ENCODE measurements around the gene ZNF569. TPM values are rescaled to one million over a fixed set of nuclear protein-coding genes. Genes with fewer than 3 reads are reported as not detected.
A peak's percentile ranks its signal among the peaks of the same experiment; 100 is the strongest.

Gene ZNF569
- total and polyA plus RNA-seq, 2 of the 13 experiments (the other 11 are each of a cell fraction or from before 2014, with no cell fraction given) = 1.4 to 5.7 TPM

DNA sequence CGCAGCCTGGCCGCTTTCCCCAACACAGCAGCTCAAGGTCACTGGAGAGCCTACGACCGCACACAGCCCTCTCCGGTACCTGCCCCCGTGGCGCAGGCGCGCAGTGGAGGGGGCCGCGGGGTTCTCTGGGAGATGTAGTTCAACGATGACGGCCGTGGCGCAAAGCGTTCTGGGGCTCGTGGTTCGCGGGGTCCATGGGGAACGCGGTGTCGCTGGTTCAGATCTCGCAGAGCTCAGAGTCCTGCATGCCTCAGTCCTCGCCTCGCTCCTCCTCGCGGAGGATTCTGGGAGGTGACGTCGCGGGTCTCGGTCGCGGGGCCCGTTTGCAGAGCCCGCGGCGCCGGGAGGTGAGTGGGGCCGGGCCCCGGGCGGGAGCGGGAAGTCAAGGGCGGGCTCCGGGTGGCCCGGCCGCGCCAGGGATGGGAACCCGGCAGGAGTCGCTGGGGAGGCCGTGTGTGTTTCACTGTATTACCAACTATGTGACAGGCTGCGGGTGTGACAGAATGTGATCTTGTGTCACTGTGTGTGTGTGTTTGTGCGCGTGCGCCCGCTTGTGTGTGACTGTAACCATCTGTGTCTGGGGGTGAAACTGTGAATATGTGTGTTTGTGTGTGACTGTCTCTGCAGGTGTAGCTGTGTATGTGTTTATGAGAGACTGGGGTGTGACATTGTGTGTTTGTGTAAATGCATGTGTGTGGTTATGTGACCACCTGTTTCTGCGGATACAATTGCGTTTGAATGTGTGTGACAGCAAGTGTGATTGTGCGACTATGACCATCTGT is 96.2 kb downstream of the ZNF569 start, which contains the start of gene ZNF527 (continued):
- TF ChIP-seq, protein P1, sequence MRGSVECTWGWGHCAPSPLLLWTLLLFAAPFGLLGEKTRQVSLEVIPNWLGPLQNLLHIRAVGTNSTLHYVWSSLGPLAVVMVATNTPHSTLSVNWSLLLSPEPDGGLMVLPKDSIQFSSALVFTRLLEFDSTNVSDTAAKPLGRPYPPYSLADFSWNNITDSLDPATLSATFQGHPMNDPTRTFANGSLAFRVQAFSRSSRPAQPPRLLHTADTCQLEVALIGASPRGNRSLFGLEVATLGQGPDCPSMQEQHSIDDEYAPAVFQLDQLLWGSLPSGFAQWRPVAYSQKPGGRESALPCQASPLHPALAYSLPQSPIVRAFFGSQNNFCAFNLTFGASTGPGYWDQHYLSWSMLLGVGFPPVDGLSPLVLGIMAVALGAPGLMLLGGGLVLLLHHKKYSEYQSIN (CRISPR knock-in tag; IDR thresholded peaks at IDR 0.05; ENCODE audit: borderline replicate concordance) = no peak
- TF ChIP-seq, protein P2, sequence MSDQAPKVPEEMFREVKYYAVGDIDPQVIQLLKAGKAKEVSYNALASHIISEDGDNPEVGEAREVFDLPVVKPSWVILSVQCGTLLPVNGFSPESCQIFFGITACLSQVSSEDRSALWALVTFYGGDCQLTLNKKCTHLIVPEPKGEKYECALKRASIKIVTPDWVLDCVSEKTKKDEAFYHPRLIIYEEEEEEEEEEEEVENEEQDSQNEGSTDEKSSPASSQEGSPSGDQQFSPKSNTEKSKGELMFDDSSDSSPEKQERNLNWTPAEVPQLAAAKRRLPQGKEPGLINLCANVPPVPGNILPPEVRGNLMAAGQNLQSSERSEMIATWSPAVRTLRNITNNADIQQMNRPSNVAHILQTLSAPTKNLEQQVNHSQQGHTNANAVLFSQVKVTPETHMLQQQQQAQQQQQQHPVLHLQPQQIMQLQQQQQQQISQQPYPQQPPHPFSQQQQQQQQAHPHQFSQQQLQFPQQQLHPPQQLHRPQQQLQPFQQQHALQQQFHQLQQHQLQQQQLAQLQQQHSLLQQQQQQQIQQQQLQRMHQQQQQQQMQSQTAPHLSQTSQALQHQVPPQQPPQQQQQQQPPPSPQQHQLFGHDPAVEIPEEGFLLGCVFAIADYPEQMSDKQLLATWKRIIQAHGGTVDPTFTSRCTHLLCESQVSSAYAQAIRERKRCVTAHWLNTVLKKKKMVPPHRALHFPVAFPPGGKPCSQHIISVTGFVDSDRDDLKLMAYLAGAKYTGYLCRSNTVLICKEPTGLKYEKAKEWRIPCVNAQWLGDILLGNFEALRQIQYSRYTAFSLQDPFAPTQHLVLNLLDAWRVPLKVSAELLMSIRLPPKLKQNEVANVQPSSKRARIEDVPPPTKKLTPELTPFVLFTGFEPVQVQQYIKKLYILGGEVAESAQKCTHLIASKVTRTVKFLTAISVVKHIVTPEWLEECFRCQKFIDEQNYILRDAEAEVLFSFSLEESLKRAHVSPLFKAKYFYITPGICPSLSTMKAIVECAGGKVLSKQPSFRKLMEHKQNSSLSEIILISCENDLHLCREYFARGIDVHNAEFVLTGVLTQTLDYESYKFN (CRISPR knock-in tag; conservative IDR thresholded peaks at IDR 0.05) = peak; percentile 35; the same call in 1 of the 2 replicates
- TF ChIP-seq ZSCAN25 (CRISPR knock-in tag; IDR thresholded peaks at IDR 0.05) = peak; percentile 42; the same call in 1 of the 2 replicates
- TF ChIP-seq ZNF256 (CRISPR knock-in tag; conservative IDR thresholded peaks at IDR 0.05) = 0 out of 2 replicates have a peak, but pooled peaks have one; percentile 15
- no peak; the same call in 1 of the 2 replicates for TF ChIP-seq NCOR1 (IDR thresholded peaks at IDR 0.05; ENCODE audit: borderline replicate concordance, low read length)
- no peak for TF ChIP-seq ZNF282 (IDR thresholded peaks at IDR 0.05; ENCODE audit: partially characterized antibody)
- 0 out of 2 replicates have a peak, but pooled peaks have one; percentile 52 for TF ChIP-seq BRCA1 (CRISPR knock-in tag; IDR thresholded peaks at IDR 0.05)
- TF ChIP-seq ZNF224 (CRISPR knock-in tag; IDR thresholded peaks at IDR 0.05) = no peak; the same call in 1 of the 2 replicates
- no peak; the same call in 1 of the 2 replicates for TF ChIP-seq EEA1 (CRISPR knock-in tag; IDR thresholded peaks at IDR 0.05; ENCODE audit: borderline replicate concordance)
- TF ChIP-seq, protein P3, sequence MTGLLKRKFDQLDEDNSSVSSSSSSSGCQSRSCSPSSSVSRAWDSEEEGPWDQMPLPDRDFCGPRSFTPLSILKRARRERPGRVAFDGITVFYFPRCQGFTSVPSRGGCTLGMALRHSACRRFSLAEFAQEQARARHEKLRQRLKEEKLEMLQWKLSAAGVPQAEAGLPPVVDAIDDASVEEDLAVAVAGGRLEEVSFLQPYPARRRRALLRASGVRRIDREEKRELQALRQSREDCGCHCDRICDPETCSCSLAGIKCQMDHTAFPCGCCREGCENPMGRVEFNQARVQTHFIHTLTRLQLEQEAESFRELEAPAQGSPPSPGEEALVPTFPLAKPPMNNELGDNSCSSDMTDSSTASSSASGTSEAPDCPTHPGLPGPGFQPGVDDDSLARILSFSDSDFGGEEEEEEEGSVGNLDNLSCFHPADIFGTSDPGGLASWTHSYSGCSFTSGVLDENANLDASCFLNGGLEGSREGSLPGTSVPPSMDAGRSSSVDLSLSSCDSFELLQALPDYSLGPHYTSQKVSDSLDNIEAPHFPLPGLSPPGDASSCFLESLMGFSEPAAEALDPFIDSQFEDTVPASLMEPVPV (CRISPR knock-in tag; IDR thresholded peaks at IDR 0.05) = 0 out of 2 replicates have a peak, but pooled peaks have one; percentile 38
- no peak for TF ChIP-seq ADNP (CRISPR knock-in tag; IDR thresholded peaks at IDR 0.05)
- TF ChIP-seq GABPA (IDR thresholded peaks at IDR 0.05; ENCODE audit: low read depth, low read length) = no peak; the same call in 1 of the 2 replicates
- TF ChIP-seq GABPA (CRISPR knock-in tag; IDR thresholded peaks at IDR 0.05; ENCODE audit: low read depth) = peak; percentile 85
- TF ChIP-seq, protein P4, sequence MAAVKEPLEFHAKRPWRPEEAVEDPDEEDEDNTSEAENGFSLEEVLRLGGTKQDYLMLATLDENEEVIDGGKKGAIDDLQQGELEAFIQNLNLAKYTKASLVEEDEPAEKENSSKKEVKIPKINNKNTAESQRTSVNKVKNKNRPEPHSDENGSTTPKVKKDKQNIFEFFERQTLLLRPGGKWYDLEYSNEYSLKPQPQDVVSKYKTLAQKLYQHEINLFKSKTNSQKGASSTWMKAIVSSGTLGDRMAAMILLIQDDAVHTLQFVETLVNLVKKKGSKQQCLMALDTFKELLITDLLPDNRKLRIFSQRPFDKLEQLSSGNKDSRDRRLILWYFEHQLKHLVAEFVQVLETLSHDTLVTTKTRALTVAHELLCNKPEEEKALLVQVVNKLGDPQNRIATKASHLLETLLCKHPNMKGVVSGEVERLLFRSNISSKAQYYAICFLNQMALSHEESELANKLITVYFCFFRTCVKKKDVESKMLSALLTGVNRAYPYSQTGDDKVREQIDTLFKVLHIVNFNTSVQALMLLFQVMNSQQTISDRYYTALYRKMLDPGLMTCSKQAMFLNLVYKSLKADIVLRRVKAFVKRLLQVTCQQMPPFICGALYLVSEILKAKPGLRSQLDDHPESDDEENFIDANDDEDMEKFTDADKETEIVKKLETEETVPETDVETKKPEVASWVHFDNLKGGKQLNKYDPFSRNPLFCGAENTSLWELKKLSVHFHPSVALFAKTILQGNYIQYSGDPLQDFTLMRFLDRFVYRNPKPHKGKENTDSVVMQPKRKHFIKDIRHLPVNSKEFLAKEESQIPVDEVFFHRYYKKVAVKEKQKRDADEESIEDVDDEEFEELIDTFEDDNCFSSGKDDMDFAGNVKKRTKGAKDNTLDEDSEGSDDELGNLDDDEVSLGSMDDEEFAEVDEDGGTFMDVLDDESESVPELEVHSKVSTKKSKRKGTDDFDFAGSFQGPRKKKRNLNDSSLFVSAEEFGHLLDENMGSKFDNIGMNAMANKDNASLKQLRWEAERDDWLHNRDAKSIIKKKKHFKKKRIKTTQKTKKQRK (IDR thresholded peaks at IDR 0.05; ENCODE audit: low read length) = no peak
- no peak for TF ChIP-seq SP1 (IDR thresholded peaks at IDR 0.05)
- no peak; the same call in 1 of the 2 replicates for TF ChIP-seq SP1 (CRISPR knock-in tag; IDR thresholded peaks at IDR 0.05)
- no peak for TF ChIP-seq ZNF33B (CRISPR knock-in tag; IDR thresholded peaks at IDR 0.05)
- no peak for TF ChIP-seq MAFK (conservative IDR thresholded peaks at IDR 0.05 in 1 of 2, IDR thresholded peaks at IDR 0.05 in 1 of 2; ENCODE audit: low read length in 2 of 2)
- TF ChIP-seq MYNN (CRISPR knock-in tag; IDR thresholded peaks at IDR 0.05; ENCODE audit: low read depth) = no peak
- no peak for TF ChIP-seq ATF7 (IDR thresholded peaks at IDR 0.05)
- TF ChIP-seq ATF7 (CRISPR knock-in tag; IDR thresholded peaks at IDR 0.05) = peak; percentile 82

All from HepG2 (cell line).